ENCODE results near the gene PITPNC1.
"Not testable (repeated sequence)": the region's sequence is repeated elsewhere in the genome, so short reads cannot be mapped to it uniquely, and the experiment has no call there.

PITPNC1 gene

DNA sequence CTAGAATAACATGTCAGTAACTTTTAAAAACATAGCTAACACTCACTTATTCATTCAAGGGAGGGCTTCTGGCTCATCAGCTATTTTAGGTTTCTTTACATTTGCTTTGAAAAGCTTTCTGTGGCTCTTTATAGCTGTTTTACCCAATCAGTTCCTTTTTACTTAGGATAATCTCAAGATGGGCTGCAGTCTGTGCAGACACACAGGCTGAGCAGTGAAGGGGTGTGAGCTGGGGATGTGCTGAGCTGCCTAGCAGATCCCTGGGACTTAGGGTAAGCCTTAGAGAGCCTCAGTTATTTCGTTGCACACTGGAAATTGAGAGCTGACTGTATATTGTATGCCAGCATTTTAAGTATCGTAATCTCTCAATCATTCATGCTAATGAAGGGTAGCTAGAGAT is 310.4 kb downstream of the PITPNC1 start:
- DNase-seq (ENCODE audit: low spot score), result no peak

DNA sequence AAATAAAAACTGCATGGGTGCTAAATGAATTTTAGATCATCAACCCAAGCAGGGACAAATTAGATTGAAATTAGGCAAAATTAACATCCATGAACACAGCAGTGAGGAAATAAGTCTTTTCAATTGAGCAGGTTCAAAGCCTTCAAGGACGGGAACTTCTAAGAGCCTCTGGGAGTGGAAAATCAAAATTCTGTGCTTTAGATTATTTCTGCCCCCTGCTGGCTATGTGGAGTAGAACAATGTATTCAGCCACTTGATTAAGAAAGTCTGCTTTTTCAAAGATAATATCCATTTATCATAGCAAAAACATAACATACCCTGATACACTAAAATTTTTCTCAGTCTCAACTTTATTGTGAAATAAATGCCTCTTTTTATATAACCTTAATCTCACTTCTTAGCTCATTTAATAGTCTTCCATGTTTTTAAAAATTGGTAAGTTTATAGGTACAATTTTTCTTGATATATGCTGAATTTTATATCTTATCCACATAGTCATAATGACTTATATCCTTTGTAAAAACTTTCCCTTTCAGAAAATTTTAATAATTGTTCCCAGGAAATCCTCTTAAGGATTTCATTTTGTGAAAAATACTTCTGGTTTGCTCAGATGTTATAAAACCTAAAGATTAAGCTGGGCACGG is 312.6 kb downstream of the PITPNC1 start:
- DNase-seq (ENCODE audit: low spot score), result peak; percentile 57

DNA sequence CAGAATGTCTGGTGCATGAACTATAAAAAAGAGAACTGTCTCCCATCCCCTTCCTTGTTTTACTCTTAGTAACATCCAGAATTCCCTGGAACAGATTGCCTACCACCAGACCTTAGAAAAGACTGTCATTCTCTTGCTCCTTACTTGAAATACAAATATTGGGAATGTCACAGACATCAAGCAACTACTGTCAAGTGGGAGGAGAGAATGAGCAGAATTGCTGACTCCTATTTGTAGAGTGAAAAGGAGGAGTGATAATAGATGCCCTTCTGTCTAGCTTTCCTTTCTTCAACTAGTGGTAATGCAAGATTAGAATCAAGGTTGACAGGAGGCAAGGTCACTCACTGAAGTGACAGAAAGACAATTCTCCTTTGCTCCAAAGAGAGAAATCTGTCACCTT is 316.7 kb downstream of the PITPNC1 start:
- no peak for DNase-seq (ENCODE audit: low spot score)

DNA sequence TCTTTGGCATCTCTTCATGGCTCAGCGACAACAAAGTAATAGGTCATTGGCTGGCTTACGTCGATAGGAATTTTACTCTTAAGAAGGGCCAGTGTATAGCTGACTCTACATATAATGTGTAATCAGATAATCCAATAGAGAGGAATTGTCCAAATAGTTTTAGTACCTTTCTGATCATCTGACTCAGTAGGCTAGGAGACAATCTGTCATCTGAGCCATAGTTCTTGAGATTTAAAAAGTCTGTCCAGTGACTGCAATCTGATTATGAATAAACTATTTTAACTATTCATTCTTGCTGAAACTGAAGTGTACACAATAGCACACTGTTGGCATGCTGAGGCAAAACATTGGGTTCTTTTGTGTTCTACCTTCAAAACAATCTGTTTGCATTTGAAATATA is 319.3 kb downstream of the PITPNC1 start:
- DNase-seq (ENCODE audit: low spot score), result no peak

DNA sequence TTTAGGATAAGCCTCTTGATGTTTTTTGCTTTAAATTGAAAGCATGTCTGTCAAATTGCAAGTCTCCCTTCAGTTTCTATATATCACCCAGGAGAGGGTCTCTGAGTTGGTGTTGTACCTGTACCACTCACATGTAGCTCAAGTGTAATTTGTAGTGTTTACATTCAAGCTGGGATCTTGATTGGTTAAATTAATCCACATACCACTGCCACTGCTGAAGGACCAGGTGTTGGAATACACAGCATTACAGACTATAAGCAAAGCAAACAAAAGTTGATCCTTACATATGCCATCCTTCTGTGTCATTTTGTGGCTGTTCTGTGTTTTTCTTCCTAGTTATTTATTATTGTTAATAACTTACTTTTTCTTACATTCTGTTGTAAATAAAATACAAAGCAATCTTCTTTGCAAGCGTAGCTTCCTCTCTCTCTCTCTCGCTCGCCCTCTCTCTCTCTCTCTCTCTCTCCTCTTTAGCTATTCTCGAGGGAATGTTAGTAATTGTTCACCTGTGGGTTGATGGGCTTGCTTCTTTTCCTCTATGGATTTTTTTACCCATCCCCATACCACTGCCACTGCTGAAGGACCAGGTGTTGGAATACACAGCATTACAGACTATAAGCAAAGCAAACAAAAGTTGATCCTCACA is 319.9 kb downstream of the PITPNC1 start:
- no peak for DNase-seq (ENCODE audit: low spot score)

DNA sequence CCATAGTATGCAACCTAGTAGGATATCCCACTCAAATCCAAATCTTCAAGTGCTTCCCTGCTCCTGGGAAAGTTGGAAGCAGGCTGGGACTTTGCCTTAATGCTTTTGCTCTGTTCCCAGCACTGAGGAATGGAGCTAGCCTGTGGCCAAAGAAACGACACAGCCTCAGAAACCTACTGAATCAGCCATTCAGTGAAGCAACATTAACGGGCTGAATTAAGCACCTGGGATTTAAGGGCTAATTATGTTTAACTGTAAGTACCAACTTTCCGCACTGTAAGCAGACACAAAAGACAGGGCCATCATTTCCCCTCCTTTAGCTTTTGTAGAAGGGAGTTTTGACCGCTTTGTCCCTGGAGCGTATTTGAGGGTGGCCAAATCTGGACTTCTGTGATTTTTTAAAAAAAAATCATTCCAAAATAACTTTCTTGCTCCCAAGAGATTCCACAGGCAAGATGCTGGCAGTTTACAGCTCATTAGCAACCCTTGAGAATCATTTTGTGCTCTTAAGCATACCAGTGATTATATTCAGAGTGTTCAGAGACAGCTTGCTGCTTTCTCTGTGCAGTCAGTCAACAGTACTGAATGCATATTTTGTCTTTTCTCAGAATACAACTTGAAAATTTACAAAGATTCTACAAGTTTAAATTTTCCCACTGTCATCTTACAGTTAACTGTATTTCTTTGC is 323.1 kb downstream of the PITPNC1 start:
- no peak for DNase-seq (ENCODE audit: low spot score)

DNA sequence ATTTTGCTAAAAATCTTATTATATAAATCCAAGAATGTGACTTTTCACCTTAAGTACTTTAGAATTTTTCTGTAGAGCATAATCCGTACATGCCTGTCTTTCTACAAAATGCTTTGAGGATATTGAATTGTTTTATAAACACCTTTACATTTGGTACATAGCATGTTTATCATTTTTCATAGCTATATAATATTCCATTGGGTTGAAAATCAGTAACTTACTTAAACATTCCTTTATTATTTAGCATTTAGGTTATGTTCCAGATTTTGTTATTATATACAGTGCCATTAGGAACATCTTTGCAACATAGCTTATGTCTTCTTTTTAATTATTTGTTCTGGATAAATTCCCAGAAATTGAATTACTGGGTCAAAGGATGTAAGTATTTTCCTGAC is 323.6 kb downstream of the PITPNC1 start:
- DNase-seq (ENCODE audit: low spot score), result no peak

DNA sequence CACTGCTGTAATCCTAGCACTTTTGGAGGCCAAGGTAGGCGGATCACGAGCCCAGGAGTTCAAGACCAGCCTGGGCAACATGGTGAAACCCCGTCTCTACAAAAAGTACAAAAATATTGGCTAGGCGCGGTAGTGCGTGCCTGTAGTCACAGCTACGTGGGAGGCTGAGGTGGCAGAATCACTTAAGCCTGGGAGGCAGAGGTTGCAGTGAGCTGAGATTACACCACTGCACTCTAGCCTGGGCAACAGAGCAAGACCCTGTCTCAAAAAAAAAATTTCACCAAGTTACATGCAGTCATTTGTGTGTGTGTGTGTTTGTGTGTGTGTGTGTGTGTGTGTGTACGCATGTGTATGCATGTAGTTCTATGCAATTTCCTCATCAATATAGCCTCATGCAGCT is 325.8 kb downstream of the PITPNC1 start:
- not testable (repeated sequence) for DNase-seq (ENCODE audit: low spot score)

DNA sequence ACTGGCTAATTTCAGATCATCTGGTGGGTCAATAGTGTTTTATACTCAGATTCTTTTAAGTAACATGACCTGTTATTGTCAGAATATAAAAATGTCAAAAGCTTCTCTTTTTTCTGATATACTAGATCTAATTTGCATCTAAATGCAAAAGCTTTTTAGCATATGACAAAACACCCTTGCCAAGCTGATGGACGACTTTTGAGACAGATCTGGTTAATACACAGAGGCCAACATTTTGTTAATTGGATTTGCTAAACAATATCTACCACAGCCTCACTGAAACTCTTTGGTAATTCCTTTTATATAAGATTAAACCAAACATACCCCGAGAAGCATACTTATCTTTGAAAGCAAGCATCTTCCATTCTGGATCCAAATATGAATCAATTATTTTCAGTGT is 330.4 kb downstream of the PITPNC1 start:
- no peak for DNase-seq (ENCODE audit: low spot score)

DNA sequence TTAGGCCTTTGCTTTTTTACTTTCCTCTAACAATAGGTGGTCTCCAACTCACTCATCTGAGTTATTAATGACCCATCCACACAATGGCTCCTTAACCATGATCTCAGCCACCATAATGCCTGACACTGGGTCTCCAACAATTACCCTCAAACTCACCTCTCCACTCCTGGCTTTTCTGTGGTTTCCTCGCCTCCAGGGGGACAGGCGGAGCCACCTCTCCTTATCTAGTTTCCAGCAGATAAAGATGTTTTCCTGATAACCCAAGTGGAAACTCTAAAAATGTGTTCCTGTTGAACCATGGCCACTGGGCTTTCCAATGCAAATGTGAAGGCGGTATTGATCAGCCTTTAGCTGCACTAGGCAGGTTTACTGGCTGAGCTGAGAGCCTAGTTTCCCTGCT is 331.3 kb downstream of the PITPNC1 start:
- DNase-seq (ENCODE audit: low spot score), result no peak

DNA sequence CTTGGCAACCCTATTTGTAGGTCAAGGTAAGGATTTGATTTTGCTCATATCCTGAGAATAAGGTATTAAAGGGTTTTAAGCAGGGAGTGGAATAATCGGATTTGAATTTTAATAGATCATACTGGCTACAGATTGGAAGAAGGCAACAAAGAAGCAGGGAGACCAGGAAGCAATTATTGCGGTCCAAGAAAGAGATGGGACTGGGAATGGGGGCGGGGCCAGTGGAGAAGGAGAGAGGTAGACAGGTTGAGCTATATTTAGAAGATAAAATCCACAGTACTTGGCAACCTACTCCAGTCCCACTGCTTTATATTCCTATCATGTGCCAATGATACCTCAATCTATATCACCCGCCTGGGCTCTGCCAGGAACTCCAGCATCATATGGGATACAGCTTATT is 334.8 kb downstream of the PITPNC1 start:
- DNase-seq (ENCODE audit: low spot score), result no peak

DNA sequence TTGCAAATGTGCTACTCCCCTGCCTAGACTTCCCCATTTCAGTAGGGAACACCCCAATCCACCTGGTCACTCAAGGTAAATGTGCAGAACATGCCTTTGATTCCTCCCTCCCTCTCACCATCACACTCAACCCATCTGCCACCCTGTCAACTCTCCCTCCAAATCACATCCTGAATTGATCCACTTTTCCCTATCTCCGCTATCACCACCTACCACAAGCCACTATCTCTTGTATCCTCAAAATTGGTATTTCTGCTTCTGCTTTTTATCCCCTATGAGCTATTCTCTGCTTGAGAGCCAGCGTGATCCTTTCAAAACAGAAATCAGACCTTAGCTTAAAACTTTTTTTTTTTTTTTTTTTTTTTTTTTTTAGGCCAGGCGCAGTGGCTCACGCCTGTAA is 335.3 kb downstream of the PITPNC1 start:
- DNase-seq (ENCODE audit: low spot score), result no peak

DNA sequence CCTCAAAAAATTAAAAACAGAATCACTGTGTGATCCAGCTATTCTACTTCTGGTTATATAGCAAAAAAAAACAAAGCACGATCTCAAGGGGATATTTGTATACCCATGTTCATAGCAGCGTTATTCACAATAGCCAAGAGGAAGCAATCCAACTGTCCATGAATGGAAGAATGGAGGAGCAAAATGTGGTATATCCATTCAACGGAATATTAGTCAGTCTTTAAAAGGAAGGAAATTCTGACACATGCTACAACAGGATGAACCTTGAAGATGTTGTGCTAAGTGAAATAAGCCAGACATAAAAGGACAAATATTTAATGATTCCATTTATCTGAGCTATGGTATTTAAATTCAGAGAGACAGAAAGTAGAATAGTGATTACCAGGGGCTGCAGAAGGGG is 336.1 kb downstream of the PITPNC1 start:
- DNase-seq (ENCODE audit: low spot score), result no peak

DNA sequence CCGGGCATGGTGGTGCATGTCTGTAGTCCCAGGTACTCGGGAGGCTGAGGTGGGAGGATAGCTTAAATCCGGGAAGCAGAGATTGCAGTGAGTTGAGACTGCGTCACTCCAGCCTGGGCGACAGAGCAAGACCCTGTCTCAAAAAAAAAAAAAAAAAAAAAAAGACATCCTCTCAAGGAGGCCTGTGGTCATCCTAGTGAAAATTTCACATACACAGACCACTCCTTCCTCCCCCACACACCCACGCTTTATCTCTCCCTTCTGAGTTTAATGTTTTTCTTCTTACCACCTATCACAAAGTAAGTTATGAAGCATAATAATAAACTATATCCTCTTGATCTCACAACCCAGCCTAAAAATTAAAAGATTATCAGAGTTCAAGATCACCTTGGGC is 339.3 kb downstream of the PITPNC1 start:
- no peak for DNase-seq (ENCODE audit: low spot score)

DNA sequence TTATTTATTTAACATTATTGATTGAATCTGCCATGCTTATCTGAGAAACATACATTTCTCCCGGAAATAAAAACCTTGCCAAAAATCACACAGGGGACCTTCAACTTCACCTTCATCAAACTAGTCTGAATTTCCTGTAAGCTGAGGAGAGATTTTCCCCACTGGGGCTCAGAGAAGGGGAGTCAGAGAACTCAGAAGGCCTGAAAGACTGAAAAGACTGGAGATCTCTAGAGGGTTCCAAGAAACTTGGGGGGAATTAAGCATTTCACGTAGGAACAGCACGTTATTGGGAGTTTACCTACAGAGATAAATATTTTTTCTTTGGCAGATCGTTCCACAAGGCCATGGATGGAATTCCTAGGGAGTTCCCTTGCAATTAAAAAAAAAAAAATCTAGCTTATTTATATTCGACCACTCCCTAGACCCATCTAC is 340.1 kb downstream of the PITPNC1 start:
- no peak for DNase-seq (ENCODE audit: low spot score)

DNA sequence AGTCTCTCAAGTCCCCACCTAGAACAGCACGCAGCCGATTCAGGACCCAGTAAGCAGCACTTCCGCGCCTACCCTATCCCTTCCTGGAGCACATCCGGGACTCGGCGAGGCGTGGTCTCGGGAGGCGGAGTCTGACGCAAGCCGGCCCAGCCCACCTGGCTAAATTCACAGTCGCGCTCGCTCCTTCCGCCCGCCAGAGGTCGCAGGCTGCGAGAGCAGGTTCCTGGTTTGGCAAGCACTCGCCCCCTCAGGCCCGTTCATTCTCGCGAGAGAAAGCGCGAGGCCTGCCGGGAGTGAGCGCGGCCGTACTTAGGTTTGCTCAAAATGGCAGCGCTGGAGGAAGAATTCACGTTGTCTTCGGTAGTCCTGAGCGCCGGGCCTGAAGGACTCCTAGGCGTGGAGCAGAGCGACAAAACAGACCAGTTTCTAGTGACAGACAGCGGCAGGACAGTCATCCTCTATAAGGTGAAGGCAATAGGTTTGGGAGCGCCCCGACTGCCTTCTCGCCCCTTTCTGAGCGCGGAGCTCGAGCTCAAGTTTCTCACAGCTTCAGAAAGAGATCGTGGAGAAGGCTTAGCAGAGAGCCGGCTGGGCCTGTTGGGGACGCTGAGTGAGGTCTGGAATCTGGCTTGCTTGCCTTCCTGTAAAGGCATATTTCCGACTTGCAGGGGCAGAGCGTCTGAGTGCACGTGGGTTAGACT is 340.7 kb downstream of the PITPNC1 start, which contains the start of gene NOL11:
TSS of gene NOL11 (plus strand) at position 313 of the 701 bp plus-strand sequence. CDS start at position 325, 12 bp downstream.
- DNase-seq (ENCODE audit: low spot score), result peak; percentile 99

DNA sequence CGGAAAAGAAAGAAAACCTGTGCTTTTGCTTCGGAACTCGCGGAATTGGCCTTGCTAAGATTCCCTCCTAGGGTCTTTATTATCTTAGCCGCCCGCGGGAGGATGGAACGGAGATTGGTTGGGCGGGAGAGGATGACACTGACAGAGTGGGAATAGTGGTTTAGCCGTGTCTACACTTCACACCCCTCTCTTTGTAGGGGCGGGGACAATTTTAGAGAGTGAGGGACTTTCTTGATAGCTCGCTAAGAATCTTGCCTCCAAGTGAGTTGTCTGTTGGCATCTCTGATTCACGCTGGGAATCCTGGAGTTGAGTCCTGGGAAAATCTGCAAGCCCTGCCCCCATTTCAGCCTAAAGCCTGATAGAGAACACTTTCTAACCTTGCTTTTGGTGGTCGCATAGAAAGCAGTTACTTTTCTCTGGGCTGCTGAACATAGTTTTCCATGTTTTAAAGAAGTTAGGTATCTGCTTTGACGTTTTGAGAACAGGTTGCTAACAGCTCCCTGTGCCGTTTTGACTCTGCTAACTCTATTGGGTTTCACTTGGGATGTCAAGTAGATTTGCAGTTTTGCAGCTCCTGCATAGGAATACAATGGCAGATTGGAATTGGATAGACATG is 341.4 kb downstream of the PITPNC1 start:
- DNase-seq (ENCODE audit: low spot score), result no peak

DNA sequence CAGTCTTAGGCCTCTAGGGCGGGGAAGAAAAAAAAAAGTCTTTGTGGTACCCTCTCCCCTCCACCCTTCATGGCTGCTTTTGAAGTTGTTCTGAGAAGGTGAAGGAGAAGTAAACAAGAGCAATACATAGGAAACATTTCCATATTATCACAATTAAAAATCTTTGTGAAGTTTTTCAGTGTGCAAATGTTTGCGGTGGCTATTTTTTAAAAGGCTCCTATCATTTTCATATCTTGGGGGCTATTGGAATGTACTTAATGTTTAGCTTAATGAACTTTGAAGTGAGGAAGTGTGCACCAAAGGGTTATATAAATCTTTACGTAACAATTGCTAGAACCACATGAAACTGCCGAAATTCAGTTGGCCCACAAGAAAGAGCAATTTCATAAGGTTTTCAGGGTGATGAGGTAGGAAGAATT is 348.3 kb downstream of the PITPNC1 start:
- no peak for DNase-seq (ENCODE audit: low spot score)

DNA sequence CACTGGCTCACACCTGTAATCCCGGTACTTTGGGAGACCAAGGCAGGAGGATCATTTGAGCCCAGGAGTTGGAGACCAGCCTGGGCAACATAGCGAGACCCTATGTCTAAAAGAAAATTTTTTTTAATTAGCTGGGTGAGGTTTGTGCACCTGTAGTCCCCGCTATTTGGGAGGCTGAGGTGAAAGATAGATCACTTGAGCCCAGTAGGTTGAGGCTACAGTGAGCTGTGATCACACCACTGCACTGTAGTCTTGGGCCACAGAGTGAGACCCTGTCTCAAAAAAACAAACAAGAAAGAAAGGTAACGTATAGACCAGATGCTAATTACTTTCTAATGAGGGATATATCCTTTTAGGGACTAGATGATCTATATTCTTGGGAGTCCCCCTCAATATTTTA is 348.7 kb downstream of the PITPNC1 start:
- DNase-seq (ENCODE audit: low spot score), result no peak

DNA sequence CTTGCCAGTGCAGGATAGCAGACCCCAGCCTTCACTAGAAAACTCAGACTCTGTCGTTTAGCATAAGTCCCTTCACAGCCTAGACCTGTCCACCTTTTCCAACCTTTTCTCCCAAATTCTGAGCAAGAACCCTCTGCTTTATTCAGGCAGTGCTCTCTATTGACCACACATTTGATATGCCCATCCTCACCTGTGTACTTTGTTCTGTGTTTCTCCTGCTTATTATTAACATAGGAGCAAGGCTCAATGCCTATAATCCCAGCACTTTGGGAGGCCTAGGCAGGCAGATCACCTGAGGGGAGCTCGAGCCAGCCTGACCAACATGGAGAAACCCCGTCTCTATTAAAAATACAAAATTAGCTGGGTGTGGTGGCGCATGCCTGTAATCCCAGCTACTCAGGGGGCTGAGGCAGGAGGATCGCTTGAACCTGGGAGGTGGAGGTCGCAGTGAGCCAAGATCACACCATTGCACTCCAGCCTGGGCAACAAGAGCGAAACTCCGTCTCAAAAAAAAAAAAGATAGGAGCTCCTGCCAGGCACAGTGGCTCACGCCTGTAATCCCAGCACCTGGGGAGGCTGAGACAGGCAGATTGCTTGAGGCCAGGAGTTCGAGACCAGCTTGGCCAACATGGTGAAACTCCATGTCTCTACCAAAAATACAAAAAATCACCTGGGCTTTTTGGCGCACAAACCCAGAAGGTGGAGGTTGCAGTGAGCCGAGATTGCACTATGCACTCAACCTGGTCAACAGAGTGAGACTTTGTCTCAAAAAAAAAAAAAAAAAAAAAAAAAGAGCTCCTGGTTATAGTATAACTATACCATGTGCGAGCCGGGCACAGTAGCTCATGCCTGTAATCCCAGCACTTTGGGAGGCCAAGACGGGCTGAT is 350.3 kb downstream of the PITPNC1 start:
- not testable (repeated sequence) for DNase-seq (ENCODE audit: low spot score)

DNA sequence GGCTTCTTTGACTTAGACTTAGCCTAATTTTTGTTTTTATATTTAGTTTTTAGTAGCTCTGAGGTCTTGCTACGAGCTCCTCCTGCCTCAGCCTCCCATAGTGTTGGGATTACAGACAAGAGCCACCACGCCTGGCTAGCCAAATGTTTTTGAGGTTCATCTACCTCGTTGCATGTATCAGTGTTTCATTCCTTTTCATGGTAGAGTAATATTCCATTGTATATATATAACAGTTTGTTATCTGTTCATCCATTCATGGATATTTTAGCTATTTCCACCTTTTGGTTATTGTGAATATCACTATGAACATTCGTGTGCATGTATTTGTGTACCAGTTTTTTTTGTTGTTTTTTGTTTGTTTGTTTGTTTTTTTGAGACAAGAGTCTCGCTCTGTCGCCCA is 352.8 kb downstream of the PITPNC1 start:
- DNase-seq (ENCODE audit: low spot score), result no peak
